Loucy (cell line): Measurements from ENCODE around the gene TGFBI.

ENCODE experiments used
- H2AFZ ChIP-seq: fragments of 200-600 bp; sonication (generic); 2 replicates; pipeline ENCODE4 v1.6.0; 2016; ENCODE audit warnings: antibody characterized with exemption, mild to moderate bottlenecking, low read length, moderate library complexity
- H3F3A ChIP-seq: fragments of 200-600 bp; 2 replicates; pipeline ENCODE4 v1.6.0; 2016; ENCODE audit warnings: antibody characterized with exemption, low read depth, mild to moderate bottlenecking
- H3K27me3 ChIP-seq: fragments of 200-600 bp; sonication (generic); 2 replicates; pipeline ENCODE4 v1.6.1; 2014; ENCODE audit warnings: low read length, mild to moderate bottlenecking; ENCODE audit not compliant: insufficient read depth, poor library complexity, severe bottlenecking
- H3K36me3 ChIP-seq: fragments of 200-600 bp; sonication (generic); 2 replicates; pipeline ENCODE4 v1.6.1; 2016; ENCODE audit warnings: low read length; ENCODE audit not compliant: insufficient read depth
- H3K4me1 ChIP-seq: fragments of 200-600 bp; sonication (generic); 2 replicates; pipeline ENCODE4 v1.5.1; 2014; ENCODE audit warnings: low read length, mild to moderate bottlenecking; ENCODE audit not compliant: insufficient read depth, poor library complexity, severe bottlenecking
- H3K4me2 ChIP-seq: fragments of 200-600 bp; sonication (generic); 2 replicates; pipeline ENCODE4 v1.6.0; 2014; ENCODE audit warnings: antibody characterized with exemption, low read length, low read depth, mild to moderate bottlenecking; ENCODE audit not compliant: poor library complexity, severe bottlenecking
- H3K4me3 ChIP-seq: fragments of 200-600 bp; sonication (generic); 2 replicates; pipeline ENCODE4 v1.5.1; 2014; ENCODE audit warnings: low read length, mild to moderate bottlenecking, mixed read lengths; ENCODE audit not compliant: poor library complexity, severe bottlenecking
- H3K79me2 ChIP-seq: fragments of 200-600 bp; sonication (generic); 2 replicates; pipeline ENCODE4 v1.6.1; 2014; ENCODE audit warnings: low read length; ENCODE audit not compliant: insufficient read depth
- H3K9ac ChIP-seq: fragments of 200-600 bp; sonication (generic); 2 replicates; pipeline ENCODE4 v1.6.0; 2014; ENCODE audit warnings: mild to moderate bottlenecking, low read depth, low read length, moderate library complexity; ENCODE audit not compliant: poor library complexity, severe bottlenecking
- H3K9me2 ChIP-seq: fragments of 200-600 bp; sonication (generic); replicated peaks from 2 replicates; pipeline ENCODE4 v1.6.1; 2016; ENCODE audit warnings: low read depth, low read length, mixed read lengths
- H3K9me3 ChIP-seq: fragments of 200-600 bp; sonication (generic); 2 replicates; pipeline ENCODE4 v1.6.1; 2014; ENCODE audit warnings: mild to moderate bottlenecking, antibody characterized with exemption, low read length, low read depth; ENCODE audit not compliant: insufficient read depth
- H4K20me1 ChIP-seq: fragments of 200-600 bp; sonication (generic); 2 replicates; pipeline ENCODE4 v1.6.0; 2014; ENCODE audit warnings: antibody characterized with exemption, low read length, mild to moderate bottlenecking; ENCODE audit not compliant: insufficient read depth, poor library complexity, severe bottlenecking
- CTCF ChIP-seq: fragments of 200-600 bp; sonication (generic); conservative IDR thresholded peaks from 2 replicates; pipeline ENCODE4 v1.5.1; 2014; ENCODE audit warnings: mild to moderate bottlenecking, antibody characterized with exemption, low read length
- EZH2phosphoT487 ChIP-seq: fragments of 200-600 bp; IDR thresholded peaks from 2 replicates; pipeline ENCODE4 v1.6.1; 2018; ENCODE audit warnings: antibody characterized with exemption, mild to moderate bottlenecking, moderate library complexity, borderline replicate concordance

The TGFBI gene

GRCh38 chr5:136005476-136005875, 23.3 kb upstream of the TGFBI start:
- no peak for TF ChIP-seq CTCF
- no peak for TF ChIP-seq EZH2phosphoT487
- Histone ChIP-seq H3K27me3 (no peaks in the 10 kb centered on the region), H2AFZ (no peak overlapping the region), H3K4me2 (no peak overlapping the region), H3K9ac (no peak overlapping the region), H3K4me3 (no peak overlapping the region), H3K79me2 (no peaks in the 10 kb centered on the region), H4K20me1 (no peaks in the 10 kb centered on the region), H3K9me2 (no peaks in the 10 kb centered on the region), H3K36me3 (no peaks in the 10 kb centered on the region), H3K9me3 (no peaks in the 10 kb centered on the region), H3F3A (no peaks in the 10 kb centered on the region), H3K4me1 (no peaks in the 10 kb centered on the region)

DNA sequence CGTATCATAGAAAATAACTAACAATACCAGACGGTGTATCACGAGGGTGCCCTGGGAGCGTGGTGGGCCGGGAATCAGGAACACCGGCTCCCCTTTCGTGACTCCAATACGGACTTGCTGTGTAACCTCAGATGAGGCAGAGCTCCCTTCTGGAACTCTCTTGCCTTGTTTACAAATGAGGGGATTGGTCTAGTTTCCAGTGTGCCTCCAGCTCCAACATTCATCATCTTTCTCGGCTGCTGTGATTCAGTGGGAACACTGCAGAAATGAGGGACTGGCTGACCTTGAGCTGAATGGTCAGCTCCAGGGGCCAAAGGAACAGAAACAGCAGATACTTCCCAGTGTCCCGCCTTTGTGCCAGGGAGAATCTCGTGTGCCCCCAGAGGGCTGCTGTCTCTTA, 22.6 kb upstream of the TGFBI start:
- Histone ChIP-seq H3K4me1 (no peaks in the 10 kb centered on the region), H3K27me3 (no peaks in the 10 kb centered on the region), H3K36me3 (no peaks in the 10 kb centered on the region), H3F3A (no peaks in the 10 kb centered on the region), H3K9me2 (no peaks in the 10 kb centered on the region), H3K4me2 (no peak overlapping the region), H2AFZ (no peak overlapping the region), H3K9me3 (no peaks in the 10 kb centered on the region), H3K79me2 (no peaks in the 10 kb centered on the region), H4K20me1 (no peaks in the 10 kb centered on the region), H3K9ac (no peak overlapping the region), H3K4me3 (no peak overlapping the region)
- TF ChIP-seq EZH2phosphoT487 = no peak
- no peak for TF ChIP-seq CTCF

DNA sequence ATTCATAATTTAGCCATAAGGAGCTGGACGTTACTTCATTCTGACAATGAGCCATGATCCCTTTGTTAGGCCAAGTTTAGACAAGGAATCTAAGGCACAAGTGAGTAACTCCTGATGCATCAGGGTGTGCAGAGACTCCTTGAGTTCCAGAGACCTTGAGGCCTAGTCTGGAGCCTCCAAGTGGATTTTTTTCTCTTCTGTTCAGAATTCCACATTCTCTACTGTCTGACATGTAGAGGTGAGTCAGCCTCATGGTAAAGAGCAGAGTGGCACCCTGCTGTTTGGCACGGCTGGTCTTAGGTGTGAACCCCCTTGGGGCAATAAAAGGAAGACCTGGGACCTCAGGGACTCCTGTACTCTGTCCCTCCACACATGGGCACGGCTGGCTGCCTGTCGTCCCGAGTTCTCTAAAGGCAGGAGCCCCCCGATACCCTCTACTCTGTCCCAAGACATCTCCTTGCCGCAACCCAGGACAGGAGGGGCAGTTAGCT, 22.0 kb upstream of the TGFBI start:
- peaks cover under 1% of the 10 kb centered on the region for H3K4me1 ChIP-seq
- no peaks in the 10 kb centered on the region for H3K9me3 ChIP-seq
- no peak overlapping the region for H2AFZ ChIP-seq
- H3F3A ChIP-seq = no peaks in the 10 kb centered on the region
- no peaks in the 10 kb centered on the region for H3K36me3 ChIP-seq
- no peak overlapping the region for H3K9ac ChIP-seq
- H3K79me2 ChIP-seq = no peaks in the 10 kb centered on the region
- H3K9me2 ChIP-seq = no peaks in the 10 kb centered on the region
- no peak overlapping the region for H3K4me3 ChIP-seq
- TF ChIP-seq CTCF (no peak), EZH2phosphoT487 (no peak)
- H3K4me2 ChIP-seq = no peak overlapping the region
- no peaks in the 10 kb centered on the region for H3K27me3 ChIP-seq
- no peaks in the 10 kb centered on the region for H4K20me1 ChIP-seq
